Endodermal cell (in vitro differentiated cells): ENCODE data around the gene LRAT. TPM values are rescaled to one million over a fixed set of nuclear protein-coding genes. Genes with fewer than 3 reads are reported as not detected.
A peak's percentile ranks its signal among the peaks of the same experiment; 100 is the strongest.

Experiments
- DNase-seq: peaks from one replicate; pipeline ENCODE4 v3.0.0-alpha.2; 2017
- H3K27ac ChIP-seq: 2 replicates; pipeline ENCODE4 v1.5.1; 2013; ENCODE audit warnings: mild to moderate bottlenecking, low read depth, low read length, moderate library complexity
- H3K27me3 ChIP-seq: 2 replicates; pipeline ENCODE4 v1.6.1; 2013; ENCODE audit warnings: mild to moderate bottlenecking, low read length, moderate library complexity; ENCODE audit not compliant: insufficient read depth, control insufficient read depth, poor library complexity, severe bottlenecking
- H3K36me3 ChIP-seq: 2 replicates; pipeline ENCODE4 v1.7.0; 2013; ENCODE audit warnings: mild to moderate bottlenecking, low read length, moderate library complexity; ENCODE audit not compliant: control insufficient read depth, insufficient read depth
- H3K4me1 ChIP-seq: one replicate; pipeline ENCODE4 v1.7.0; 2013; ENCODE audit warnings: low read length; ENCODE audit not compliant: control insufficient read depth, insufficient read depth
- H3K4me3 ChIP-seq: 2 replicates; pipeline ENCODE4 v1.5.1; 2013; ENCODE audit warnings: mild to moderate bottlenecking, low read length, moderate library complexity
- H3K9ac ChIP-seq: 2 replicates; pipeline ENCODE4 v1.6.1; 2013; ENCODE audit warnings: mild to moderate bottlenecking, low read length, moderate library complexity; ENCODE audit not compliant: poor library complexity, severe bottlenecking; ENCODE audit errors: extremely low read depth
- H3K9me3 ChIP-seq: 2 replicates; pipeline ENCODE4 v1.6.1; 2013; ENCODE audit warnings: mild to moderate bottlenecking, low read length, moderate library complexity; ENCODE audit not compliant: control insufficient read depth
- H3K27ac Mint-ChIP-seq: 2 replicates; pipeline ENCODE4 v1.8.0; 2020; ENCODE audit warnings: mixed read lengths
- H3K27me3 Mint-ChIP-seq: 2 replicates; pipeline ENCODE4 v1.8.0; 2021; ENCODE audit warnings: mild to moderate bottlenecking, mixed read lengths; ENCODE audit not compliant: insufficient read depth
- H3K36me3 Mint-ChIP-seq: 2 replicates; pipeline ENCODE4 v1.8.0; 2020; ENCODE audit warnings: low read depth, mixed read lengths
- H3K4me1 Mint-ChIP-seq: 2 replicates; pipeline ENCODE4 v1.8.0; 2020; ENCODE audit warnings: mixed read lengths
- H3K4me3 Mint-ChIP-seq: 2 replicates; pipeline ENCODE4 v1.8.0; 2020; ENCODE audit warnings: mild to moderate bottlenecking, moderate library complexity, mixed read lengths
- H3K9me3 Mint-ChIP-seq: 2 replicates; pipeline ENCODE4 v1.8.0; 2020; ENCODE audit warnings: mild to moderate bottlenecking, mixed read lengths
- CTCF ChIP-seq: fragments of 200-600 bp; sonication (generic); conservative IDR thresholded peaks from 2 replicates; pipeline ENCODE4 v1.5.0; 2021; ENCODE audit warnings: antibody characterized with exemption, mild to moderate bottlenecking
- WGBS, 2 experiments: methylation state at CpG; one replicate each; pipeline versions ENCODE4 v1.1.5 to v1.1.7; 2013; ENCODE audit warnings: missing lambda C conversion rate in 2 of 2, mixed read lengths in 1 of 2; ENCODE audit not compliant: insufficient coverage in 1 of 2, insufficient read length in 1 of 2; 5-methylcytosine and 5-hydroxymethylcytosine counted together
- total RNA-seq, 2 donors: library from RNA; stranded (reverse); fragmentation: NEBNext Ultra II Directional in 1 of 2; extraction: Animal tissue kit (Norgen Biotek cat#: 25700) in 1 of 2; gene quantifications; 2 replicates in 1 of 2; 3 replicates in 1 of 2; pipeline ENCODE4 v1.2.1, GENCODE V29; 2021

LRAT gene
- total RNA-seq, 2 donors from 2014 or later = 6.2 to 20.6 TPM

GRCh38 chr4:154739111-154739510, 4.7 kb upstream of the LRAT start:
- H3K4me3 Mint-ChIP-seq = no peak overlapping the region
- peak; percentile 85 for DNase-seq
- H3K36me3 Mint-ChIP-seq = no peaks in the 10 kb centered on the region

GRCh38 chr4:154740462-154740861, 3.3 kb upstream of the LRAT start:
- 35 to 62% methylated on average over 19 to 24 of the region's 24 CpGs for WGBS, 2 experiments
- no peak overlapping the region for H3K4me3 ChIP-seq
- no peak overlapping the region for H3K27ac Mint-ChIP-seq
- peak; percentile 70 for DNase-seq
- H3K27me3 Mint-ChIP-seq = peaks cover 50% of the 10 kb centered on the region
- peaks cover 47% of the 10 kb centered on the region for H3K4me1 Mint-ChIP-seq
- no peaks in the 10 kb centered on the region for H3K9me3 ChIP-seq
- no peaks in the 10 kb centered on the region for H3K36me3 ChIP-seq
- no peak for TF ChIP-seq CTCF
- H3K27ac ChIP-seq = no peak overlapping the region
- no peaks in the 10 kb centered on the region for H3K36me3 Mint-ChIP-seq
- peaks cover 25% of the 10 kb centered on the region for H3K4me1 ChIP-seq
- H3K27me3 ChIP-seq = peaks cover 43% of the 10 kb centered on the region
- H3K4me3 Mint-ChIP-seq = peak overlapping the region; percentile 84
- no peak overlapping the region for H3K9ac ChIP-seq
- no peaks in the 10 kb centered on the region for H3K9me3 Mint-ChIP-seq

More at GRCh38 chr4:154739111-154739510, 4.7 kb upstream of the LRAT start:
- Mint-ChIP-seq H3K4me1 (peaks cover 47% of the 10 kb centered on the region), H3K27ac (no peak overlapping the region), H3K9me3 (no peaks in the 10 kb centered on the region), H3K27me3 (peaks cover 37% of the 10 kb centered on the region)
- Histone ChIP-seq H3K27ac (no peak overlapping the region), H3K36me3 (no peaks in the 10 kb centered on the region), H3K4me3 (no peak overlapping the region), H3K9ac (no peak overlapping the region), H3K9me3 (no peaks in the 10 kb centered on the region), H3K27me3 (peaks cover 36% of the 10 kb centered on the region), H3K4me1 (peaks cover 25% of the 10 kb centered on the region)
- TF ChIP-seq CTCF = no peak

- H3K4me3 ChIP-seq = peak overlapping the region; percentile 21
- 11 to 14% methylated on average over 18 to 20 of the region's 20 CpGs for WGBS, 2 experiments
- peak overlapping the region; percentile 84 for H3K4me3 Mint-ChIP-seq
Measured at GRCh38 chr4:154741131-154741665, 2.6 kb upstream of the LRAT start.

More at GRCh38 chr4:154741131-154741665, 2.6 kb upstream of the LRAT start:
- no peak overlapping the region for H3K27ac ChIP-seq
- Mint-ChIP-seq H3K36me3 (no peaks in the 10 kb centered on the region), H3K27ac (no peak overlapping the region), H3K4me1 (peaks cover 48% of the 10 kb centered on the region), H3K27me3 (peaks cover 53% of the 10 kb centered on the region), H3K9me3 (no peaks in the 10 kb centered on the region)
- TF ChIP-seq CTCF = no peak
- H3K9ac ChIP-seq = no peak overlapping the region
- peaks cover 43% of the 10 kb centered on the region for H3K27me3 ChIP-seq
- no peaks in the 10 kb centered on the region for H3K9me3 ChIP-seq
- peaks cover 25% of the 10 kb centered on the region for H3K4me1 ChIP-seq
- no peak for DNase-seq
- no peaks in the 10 kb centered on the region for H3K36me3 ChIP-seq
